Caco-2 (cell line): ENCODE data around the gene DARS2. TPM values are rescaled to one million over a fixed set of nuclear protein-coding genes. Genes with fewer than 3 reads are reported as not detected.

Source experiments
- BruUV-seq: library from RNA; stranded (reverse); fragments of 400-500 nt; replicated peaks from 2 replicates; lab custom pipeline; 2021; lab: Mats Ljungman, UMichigan
- CTCF ChIA-PET: fragments of 300-600 bp; sonication (Branson Sonifier 250); formaldehyde crosslinking; loops from one replicate; lab custom pipeline; 2022; ENCODE audit warnings: antibody characterized with exemption; lab: Charles Lee
- POLR2A ChIA-PET: fragments of 300-600 bp; sonication (Branson Sonifier 250); formaldehyde crosslinking; loops from one replicate; lab custom pipeline; 2022; ENCODE audit warnings: antibody characterized with exemption; lab: Charles Lee
- DNase-seq, 2 experiments: peaks; one replicate each; pipeline versions ENCODE4 v3.0.0 to v3.0.0-alpha.2; 2020 to 2022
- H3K27me3 ChIP-seq: replicated peaks from 2 replicates; pipeline ENCODE4 v1.6.0; 2011; ENCODE audit warnings: low read length; ENCODE audit not compliant: control insufficient read depth, insufficient read depth
- H3K36me3 ChIP-seq: 2 replicates; pipeline ENCODE4 v1.5.1; 2011; ENCODE audit warnings: low read length; ENCODE audit not compliant: control insufficient read depth, insufficient read depth
- H3K4me1 ChIP-seq: fragments of 250-450 bp; sonication (Bioruptor Pico); 2 replicates; pipeline ENCODE4 v1.5.1; 2020; ENCODE audit warnings: mild to moderate bottlenecking
- H3K4me3 ChIP-seq: 2 replicates; pipeline ENCODE4 v1.5.1; 2011; ENCODE audit warnings: low read depth, mild to moderate bottlenecking, control low read depth, low read length
- H3K9me3 ChIP-seq: fragments of 250-450 bp; sonication (Bioruptor Pico); 2 replicates; pipeline ENCODE4 v1.5.1; 2020; ENCODE audit warnings: mild to moderate bottlenecking, moderate library complexity
- H3K27ac Mint-ChIP-seq: one replicate; pipeline ENCODE4 v1.8.0; 2022; ENCODE audit warnings: mixed read lengths; ENCODE audit not compliant: unreplicated experiment
- H3K27me3 Mint-ChIP-seq: one replicate; pipeline ENCODE4 v1.8.0; 2022; ENCODE audit warnings: mixed read lengths; ENCODE audit not compliant: insufficient read depth, unreplicated experiment
- H3K36me3 Mint-ChIP-seq: one replicate; pipeline ENCODE4 v1.8.0; 2022; ENCODE audit warnings: mild to moderate bottlenecking, mixed read lengths; ENCODE audit not compliant: insufficient read depth, unreplicated experiment
- H3K4me1 Mint-ChIP-seq: one replicate; pipeline ENCODE4 v1.8.0; 2022; ENCODE audit warnings: low read depth, mixed read lengths; ENCODE audit not compliant: unreplicated experiment
- H3K4me3 Mint-ChIP-seq: one replicate; pipeline ENCODE4 v1.8.0; 2022; ENCODE audit warnings: mild to moderate bottlenecking, moderate library complexity, mixed read lengths; ENCODE audit not compliant: unreplicated experiment
- H3K9me3 Mint-ChIP-seq: one replicate; pipeline ENCODE4 v1.8.0; 2022; ENCODE audit warnings: mixed read lengths; ENCODE audit not compliant: unreplicated experiment
- intact Hi-C: fragments of 100-400 bp; cut with micrococcal nuclease; formaldehyde crosslinking; loops from one replicate; pipeline ENCODE4 v1.10.0; 2022; ENCODE audit not compliant: unreplicated experiment
- total RNA-seq: library from RNA; stranded (reverse); gene quantifications from 2 replicates; pipeline ENCODE4 v1.2.3, GENCODE V29; 2022
- TF ChIP-seq, protein P1 (sequence below), 2 experiments: fragments of 200-600 bp in 1 of 2; IDR thresholded peaks; 1 replicate in 1 of 2; 2 replicates in 1 of 2; pipeline versions ENCODE4 v1.5.1 to v1.8.0; 2011 to 2022; ENCODE audit warnings: antibody characterized with exemption in 1 of 2, control low read depth in 1 of 2, inconsistent platforms in 1 of 2, low read depth in 1 of 2, low read length in 1 of 2, mild to moderate bottlenecking in 1 of 2, moderate library complexity in 1 of 2; ENCODE audit not compliant: insufficient read depth in 1 of 2, severe bottlenecking in 1 of 2, unreplicated experiment in 1 of 2

DARS2 gene
- total RNA-seq, 1 experiment from 2014 or later: 41.3 TPM

GRCh38 chr1:173900427-173900826, 76.0 kb downstream of the DARS2 start:
- no TSS peak for BruUV-seq
- H3K9me3 Mint-ChIP-seq: no peaks in the 10 kb centered on the region
- no peaks in the 10 kb centered on the region for H3K36me3 ChIP-seq
- CTCF ChIA-PET: no interaction called here
- no peak for DNase-seq
- POLR2A ChIA-PET: no interaction called here
- no peaks in the 10 kb centered on the region for H3K27me3 ChIP-seq
- intact Hi-C loops: no loop called here
- H3K4me1 ChIP-seq: no peaks in the 10 kb centered on the region
- TF ChIP-seq, protein P1, sequence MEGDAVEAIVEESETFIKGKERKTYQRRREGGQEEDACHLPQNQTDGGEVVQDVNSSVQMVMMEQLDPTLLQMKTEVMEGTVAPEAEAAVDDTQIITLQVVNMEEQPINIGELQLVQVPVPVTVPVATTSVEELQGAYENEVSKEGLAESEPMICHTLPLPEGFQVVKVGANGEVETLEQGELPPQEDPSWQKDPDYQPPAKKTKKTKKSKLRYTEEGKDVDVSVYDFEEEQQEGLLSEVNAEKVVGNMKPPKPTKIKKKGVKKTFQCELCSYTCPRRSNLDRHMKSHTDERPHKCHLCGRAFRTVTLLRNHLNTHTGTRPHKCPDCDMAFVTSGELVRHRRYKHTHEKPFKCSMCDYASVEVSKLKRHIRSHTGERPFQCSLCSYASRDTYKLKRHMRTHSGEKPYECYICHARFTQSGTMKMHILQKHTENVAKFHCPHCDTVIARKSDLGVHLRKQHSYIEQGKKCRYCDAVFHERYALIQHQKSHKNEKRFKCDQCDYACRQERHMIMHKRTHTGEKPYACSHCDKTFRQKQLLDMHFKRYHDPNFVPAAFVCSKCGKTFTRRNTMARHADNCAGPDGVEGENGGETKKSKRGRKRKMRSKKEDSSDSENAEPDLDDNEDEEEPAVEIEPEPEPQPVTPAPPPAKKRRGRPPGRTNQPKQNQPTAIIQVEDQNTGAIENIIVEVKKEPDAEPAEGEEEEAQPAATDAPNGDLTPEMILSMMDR (IDR thresholded peaks at IDR 0.05; ENCODE audit: insufficient read depth in 1 of 2, low read depth in 1 of 2, low read length in 1 of 2, severe bottlenecking in 1 of 2, unreplicated experiment in 1 of 2): no peak
- no peak overlapping the region for H3K27ac Mint-ChIP-seq
- no peaks in the 10 kb centered on the region for H3K27me3 Mint-ChIP-seq
- H3K4me1 Mint-ChIP-seq: no peaks in the 10 kb centered on the region
- H3K9me3 ChIP-seq: no peaks in the 10 kb centered on the region
- H3K36me3 Mint-ChIP-seq: no peaks in the 10 kb centered on the region
- no peak overlapping the region for H3K4me3 Mint-ChIP-seq
- no peak overlapping the region for H3K4me3 ChIP-seq

DNA sequence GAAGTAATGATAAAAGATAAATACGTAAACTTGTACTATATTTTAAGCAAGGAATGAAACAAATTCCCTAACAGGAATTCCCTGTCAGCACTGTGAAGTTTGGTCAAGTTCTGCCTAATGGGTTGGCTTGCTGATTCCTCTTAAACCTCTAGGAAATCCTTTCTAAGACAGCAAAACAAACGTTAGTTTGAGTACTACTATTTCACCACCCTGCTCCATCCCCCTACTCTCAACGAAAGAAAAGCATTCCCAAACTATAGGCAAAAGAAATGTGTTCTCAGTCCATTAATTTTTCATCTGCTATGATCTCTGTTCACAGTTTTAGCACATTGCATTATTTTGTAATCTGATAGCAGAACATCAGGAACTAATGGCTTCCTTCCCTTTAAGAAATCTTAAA, 76.5 kb downstream of the DARS2 start:
- Histone ChIP-seq H3K4me1 (no peaks in the 10 kb centered on the region), H3K36me3 (no peaks in the 10 kb centered on the region), H3K9me3 (no peaks in the 10 kb centered on the region), H3K27me3 (no peaks in the 10 kb centered on the region), H3K4me3 (no peak overlapping the region)
- H3K27me3 Mint-ChIP-seq: no peaks in the 10 kb centered on the region
- no peak for DNase-seq
- CTCF ChIA-PET: no interaction called here
- intact Hi-C loops: no loop called here
- no peak overlapping the region for H3K27ac Mint-ChIP-seq
- TF ChIP-seq, protein P1 (IDR thresholded peaks at IDR 0.05; ENCODE audit: insufficient read depth in 1 of 2, low read depth in 1 of 2, low read length in 1 of 2, severe bottlenecking in 1 of 2, unreplicated experiment in 1 of 2): no peak
- H3K4me3 Mint-ChIP-seq: no peak overlapping the region
- POLR2A ChIA-PET: no interaction called here
- no TSS peak for BruUV-seq
- H3K4me1 Mint-ChIP-seq: no peaks in the 10 kb centered on the region
- no peaks in the 10 kb centered on the region for H3K9me3 Mint-ChIP-seq
- H3K36me3 Mint-ChIP-seq: no peaks in the 10 kb centered on the region

GRCh38 chr1:173903827-173904531, 79.5 kb downstream of the DARS2 start:
- Mint-ChIP-seq H3K27ac (no peak overlapping the region), H3K4me1 (no peaks in the 10 kb centered on the region), H3K4me3 (no peak overlapping the region), H3K9me3 (no peaks in the 10 kb centered on the region), H3K36me3 (no peaks in the 10 kb centered on the region), H3K27me3 (no peaks in the 10 kb centered on the region)
- no peaks in the 10 kb centered on the region for H3K27me3 ChIP-seq
- TF ChIP-seq, protein P1 (IDR thresholded peaks at IDR 0.05; ENCODE audit: insufficient read depth in 1 of 2, low read depth in 1 of 2, low read length in 1 of 2, severe bottlenecking in 1 of 2, unreplicated experiment in 1 of 2): no peak
- POLR2A ChIA-PET: no interaction called here
- DNase-seq: no peak
- intact Hi-C loops: no loop called here
- no TSS peak for BruUV-seq
- no peaks in the 10 kb centered on the region for H3K9me3 ChIP-seq
- H3K4me3 ChIP-seq: no peak overlapping the region
- no peaks in the 10 kb centered on the region for H3K36me3 ChIP-seq
- H3K4me1 ChIP-seq: no peaks in the 10 kb centered on the region
- CTCF ChIA-PET: no interaction called here

Other genes with a start within 250 kb of the DARS2 start
- gene SLC9C2, start 221.6 kb upstream of the DARS2 start, total RNA-seq: not detected in 2 replicates
- not detected in 2 replicates for gene TEX50, start 189.3 kb upstream of the DARS2 start, total RNA-seq
- not detected in 2 replicates for gene ANKRD45, start 154.8 kb upstream of the DARS2 start, total RNA-seq
- 11.7 and 12.8 TPM in 2 replicates for gene KLHL20, start 109.7 kb upstream of the DARS2 start, total RNA-seq
- gene CENPL, start 210 bp downstream of the DARS2 start, total RNA-seq: 21.3 and 23.1 TPM in 2 replicates
- 559 and 641 TPM in 2 replicates for gene GAS5, start 43.3 kb downstream of the DARS2 start, total RNA-seq
- 8.1 and 8.4 TPM in 2 replicates for gene ZBTB37, start 43.7 kb downstream of the DARS2 start, total RNA-seq
- gene SERPINC1, start 92.7 kb downstream of the DARS2 start, total RNA-seq: 0.65 and 0.98 TPM in 2 replicates
- gene RC3H1, start 197.7 kb downstream of the DARS2 start, total RNA-seq: 29.2 and 36.3 TPM in 2 replicates